Raji (cell line): ENCODE measurements around the gene ZNF500.

ENCODE experiments used
- POLR2A ChIP-seq: IDR thresholded peaks from 2 replicates; pipeline ENCODE4 v1.6.1; 2011; ENCODE audit warnings: low read depth, low read length, control low read depth; ENCODE audit not compliant: insufficient read depth

ZNF500 gene

GRCh38 chr16:4746215-4746614 lies 20.7 kb downstream of the ZNF500 start:
- TF ChIP-seq POLR2A, result no peak

GRCh38 chr16:4745274-4745569 lies 21.7 kb downstream of the ZNF500 start:
- no peak for TF ChIP-seq POLR2A

GRCh38 chr16:4744555-4745273 lies 22.2 kb downstream of the ZNF500 start:
- no peak for TF ChIP-seq POLR2A

GRCh38 chr16:4743226-4743878 lies 23.6 kb downstream of the ZNF500 start:
- no peak for TF ChIP-seq POLR2A

- no peak for TF ChIP-seq POLR2A
These were observed 29.4 kb downstream of the ZNF500 start for GRCh38 chr16:4737545-4737944.

- no peak for TF ChIP-seq POLR2A
These were observed 30.4 kb downstream of the ZNF500 start for GRCh38 chr16:4736546-4736945.

- TF ChIP-seq POLR2A, result peak; percentile 59; the same call in 1 of the 2 replicates
These were observed 32.0 kb downstream of the ZNF500 start for GRCh38 chr16:4734730-4735535.

GRCh38 chr16:4734063-4734729 lies 32.8 kb downstream of the ZNF500 start, which contains the start of the genes ANKS3 and DNAAF8:
Gene ANKS3, minus strand, starts transcription at chr16:4734271. Its CDS starts 4,122 bp downstream, at chr16:4730149.
Gene DNAAF8, plus strand, starts transcription at chr16:4734537. Its CDS starts 1,978 bp downstream, at chr16:4736515.
- TF ChIP-seq POLR2A, result peak; percentile 66

- no peak for TF ChIP-seq POLR2A
These were observed 33.3 kb downstream of the ZNF500 start for GRCh38 chr16:4733747-4734062.

GRCh38 chr16:4733211-4733742 lies 33.7 kb downstream of the ZNF500 start:
- no peak for TF ChIP-seq POLR2A

- no peak for TF ChIP-seq POLR2A
These were observed 37.1 kb downstream of the ZNF500 start for GRCh38 chr16:4729876-4730275.

GRCh38 chr16:4728676-4729075 lies 38.3 kb downstream of the ZNF500 start:
- no peak for TF ChIP-seq POLR2A

GRCh38 chr16:4726616-4727015 lies 40.3 kb downstream of the ZNF500 start:
- TF ChIP-seq POLR2A, result no peak

- TF ChIP-seq POLR2A, result no peak
These were observed 42.2 kb downstream of the ZNF500 start for GRCh38 chr16:4724661-4725270.

GRCh38 chr16:4723071-4723767 lies 43.7 kb downstream of the ZNF500 start:
- TF ChIP-seq POLR2A, result no peak

GRCh38 chr16:4718466-4718865 lies 48.5 kb downstream of the ZNF500 start:
- TF ChIP-seq POLR2A, result no peak
